Breast epithelium (tissue), 3 donors: ENCODE results near the gene P3H2.

Source experiments
- POLR2A ChIP-seq: fragments of 450-650 bp; IDR thresholded peaks from one replicate; pipeline ENCODE4 v1.6.1; 2016; ENCODE audit warnings: antibody characterized with exemption, mild to moderate bottlenecking, moderate library complexity
- TF ChIP-seq, protein P1 (sequence below), 3 donors: fragments of 450-650 bp; IDR thresholded peaks; one replicate each; pipeline ENCODE4 v1.5.1; 2016 to 2017; ENCODE audit warnings: antibody characterized with exemption in 3 of 3, mild to moderate bottlenecking in 3 of 3, moderate library complexity in 3 of 3

DNA sequence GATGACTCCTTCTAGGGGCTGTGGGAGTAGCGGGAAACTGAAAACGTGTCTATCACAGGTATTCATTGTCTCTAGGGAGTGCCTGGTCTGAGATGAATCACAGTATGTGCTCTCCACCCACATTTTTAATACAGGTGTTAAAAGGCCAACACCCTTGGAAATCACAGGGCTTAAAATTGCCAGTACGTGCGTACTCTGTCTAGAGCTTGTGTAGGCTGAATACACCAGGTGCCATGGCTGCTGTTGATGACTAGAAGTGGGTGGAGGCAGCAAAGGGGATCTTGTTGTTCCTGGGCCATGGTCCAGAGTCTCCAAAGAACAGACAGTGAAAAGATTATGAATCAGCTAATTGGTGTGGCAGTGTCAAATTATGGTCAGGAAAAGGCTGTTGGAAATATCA lies 35.1 kb upstream of the P3H2 start:
- TF ChIP-seq, protein P1, sequence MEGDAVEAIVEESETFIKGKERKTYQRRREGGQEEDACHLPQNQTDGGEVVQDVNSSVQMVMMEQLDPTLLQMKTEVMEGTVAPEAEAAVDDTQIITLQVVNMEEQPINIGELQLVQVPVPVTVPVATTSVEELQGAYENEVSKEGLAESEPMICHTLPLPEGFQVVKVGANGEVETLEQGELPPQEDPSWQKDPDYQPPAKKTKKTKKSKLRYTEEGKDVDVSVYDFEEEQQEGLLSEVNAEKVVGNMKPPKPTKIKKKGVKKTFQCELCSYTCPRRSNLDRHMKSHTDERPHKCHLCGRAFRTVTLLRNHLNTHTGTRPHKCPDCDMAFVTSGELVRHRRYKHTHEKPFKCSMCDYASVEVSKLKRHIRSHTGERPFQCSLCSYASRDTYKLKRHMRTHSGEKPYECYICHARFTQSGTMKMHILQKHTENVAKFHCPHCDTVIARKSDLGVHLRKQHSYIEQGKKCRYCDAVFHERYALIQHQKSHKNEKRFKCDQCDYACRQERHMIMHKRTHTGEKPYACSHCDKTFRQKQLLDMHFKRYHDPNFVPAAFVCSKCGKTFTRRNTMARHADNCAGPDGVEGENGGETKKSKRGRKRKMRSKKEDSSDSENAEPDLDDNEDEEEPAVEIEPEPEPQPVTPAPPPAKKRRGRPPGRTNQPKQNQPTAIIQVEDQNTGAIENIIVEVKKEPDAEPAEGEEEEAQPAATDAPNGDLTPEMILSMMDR (IDR thresholded peaks at IDR 0.05): no peak
- no peak for TF ChIP-seq POLR2A
